Lower lobe of right lung (tissue), 2 donors: Measurements from ENCODE around the gene MYLK. TPM values are rescaled to one million over a fixed set of nuclear protein-coding genes. Genes with fewer than 3 reads are reported as not detected.
A peak's percentile ranks its signal among the peaks of the same experiment; 100 is the strongest.

Source experiments
- ATAC-seq, 2 donors: fragments of 200-7000 bp; cut with Tn5 transposase; one replicate each; pipeline ENCODE4 v1.9.1; 2020 to 2022; ENCODE audit warnings: mild to moderate bottlenecking in 2 of 2, moderate library complexity in 2 of 2
- DNase-seq: peaks from one replicate; pipeline ENCODE4 v3.0.0-alpha.2; 2020
- H3K27ac ChIP-seq: fragments of 200-600 bp; one replicate; pipeline ENCODE4 v1.8.0; 2022
- H3K27me3 ChIP-seq: fragments of 200-600 bp; one replicate; pipeline ENCODE4 v1.8.0; 2022; ENCODE audit warnings: low read depth
- H3K36me3 ChIP-seq: fragments of 200-600 bp; one replicate; pipeline ENCODE4 v1.8.0; 2022; ENCODE audit warnings: mild to moderate bottlenecking
- H3K4me1 ChIP-seq: fragments of 200-600 bp; one replicate; pipeline ENCODE4 v1.8.0; 2022
- H3K4me3 ChIP-seq: fragments of 200-600 bp; one replicate; pipeline ENCODE4 v1.8.0; 2022; ENCODE audit warnings: mild to moderate bottlenecking
- H3K9me3 ChIP-seq: fragments of 200-600 bp; one replicate; pipeline ENCODE4 v1.8.0; 2022
- CTCF ChIP-seq: fragments of 200-600 bp; IDR thresholded peaks from one replicate; pipeline ENCODE4 v1.8.0; 2022; ENCODE audit warnings: antibody characterized with exemption, mild to moderate bottlenecking
- intact Hi-C: fragments of 100-400 bp; cut with DNase I; formaldehyde crosslinking; loops from one replicate; pipeline ENCODE4 v1.11.0; 2022
- total RNA-seq: library from RNA; stranded (reverse); fragmentation: NEBNext Ultra II Directional; extraction: Animal tissue kit (Norgen Biotek cat#: 25700); gene quantifications from one replicate; pipeline ENCODE4 v1.2.1, GENCODE V29; 2021
- donor health status: DM: no; HTN: yes; CAD: no; lungs with severe emphysema.

Gene MYLK
- total RNA-seq, 1 donor from 2014 or later = 156 TPM

GRCh38 chr3:123693584-123694190, 190.4 kb downstream of the MYLK start:
- ATAC-seq = peak in 1 of 2 donors; percentile 45
- Histone ChIP-seq H3K9me3 (no peaks in the 10 kb centered on the region), H3K36me3 (peaks cover 18% of the 10 kb centered on the region), H3K27me3 (no peaks in the 10 kb centered on the region), H3K4me3 (no peak overlapping the region), H3K4me1 (peaks cover 73% of the 10 kb centered on the region), H3K27ac (peak overlapping the region; percentile 78)
- TF ChIP-seq CTCF = no peak
- intact Hi-C loops = no loop called here
- DNase-seq = no peak

DNA sequence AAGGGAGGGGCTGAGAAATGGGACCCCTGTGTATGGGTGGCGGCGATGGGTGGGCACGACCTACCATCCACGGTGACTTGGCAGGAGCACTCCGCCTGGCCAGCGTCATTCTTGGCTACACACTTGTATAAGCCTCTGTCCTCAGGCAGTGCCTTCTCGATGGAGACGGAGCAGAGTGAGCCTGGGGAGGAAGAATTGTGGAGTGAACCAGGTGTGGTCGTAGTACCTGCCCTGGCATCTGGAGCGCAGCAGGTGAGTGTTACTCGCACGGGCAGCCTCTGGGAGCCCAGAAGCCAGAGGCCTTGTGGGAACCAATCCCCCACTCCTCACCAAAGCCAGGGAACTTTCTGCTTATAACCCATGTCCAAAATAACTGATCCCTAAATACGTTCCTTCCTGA, 191.5 kb downstream of the MYLK start:
- intact Hi-C loops = no loop called here
- Histone ChIP-seq H3K27me3 (no peaks in the 10 kb centered on the region), H3K4me3 (no peak overlapping the region), H3K27ac (peak overlapping the region; percentile 78), H3K4me1 (peaks cover 80% of the 10 kb centered on the region), H3K9me3 (no peaks in the 10 kb centered on the region), H3K36me3 (peaks cover 18% of the 10 kb centered on the region)
- DNase-seq = no peak
- no peak for TF ChIP-seq CTCF
- no peak for ATAC-seq

DNA sequence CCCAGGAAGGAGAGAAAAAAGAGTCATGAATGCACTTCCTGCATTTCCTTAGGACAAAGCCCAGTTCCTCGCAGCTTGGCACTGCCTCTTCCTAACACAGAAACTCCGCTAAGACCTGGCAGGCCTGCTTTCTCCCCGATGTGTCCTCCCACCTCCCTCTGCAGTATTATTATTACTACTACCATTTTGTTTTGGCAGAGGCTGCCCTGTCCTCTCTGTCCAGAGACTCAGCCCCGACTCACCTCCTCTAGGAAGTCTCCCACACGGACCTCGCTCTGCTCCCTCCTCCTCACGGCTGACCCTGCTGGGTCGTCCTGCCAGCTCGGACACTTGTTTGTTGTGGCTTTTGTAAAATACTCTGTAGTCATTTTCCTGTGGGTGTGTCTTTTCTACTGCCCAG, 192.1 kb downstream of the MYLK start:
- Histone ChIP-seq H3K9me3 (no peaks in the 10 kb centered on the region), H3K4me1 (peaks cover 79% of the 10 kb centered on the region), H3K27me3 (no peaks in the 10 kb centered on the region), H3K4me3 (peak overlapping the region; percentile 34), H3K27ac (peak overlapping the region; percentile 78), H3K36me3 (peaks cover 18% of the 10 kb centered on the region)
- no peak for TF ChIP-seq CTCF
- DNase-seq = no peak
- ATAC-seq = no peak
- intact Hi-C loops = no loop called here

DNA sequence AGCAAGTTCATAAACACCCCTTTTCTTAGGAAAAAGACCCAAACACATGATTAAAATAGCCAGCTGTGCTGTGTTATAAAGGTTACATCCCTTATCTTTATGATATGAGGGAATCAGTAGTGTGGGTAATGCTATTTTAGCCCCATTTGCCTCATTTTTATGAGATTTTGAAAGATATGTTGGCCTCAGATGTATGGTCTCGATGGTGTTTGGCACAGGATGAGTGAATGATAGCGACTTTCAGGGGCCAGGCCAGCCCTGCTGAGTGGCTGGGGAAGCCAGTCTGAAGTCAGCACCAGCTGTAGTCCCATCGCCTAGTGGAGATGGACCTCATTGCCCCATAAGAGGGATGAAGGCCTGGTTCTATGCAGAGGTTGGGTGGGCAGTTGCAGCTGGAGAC, 194.3 kb downstream of the MYLK start:
- Histone ChIP-seq H3K4me1 (peaks cover 57% of the 10 kb centered on the region), H3K9me3 (no peaks in the 10 kb centered on the region), H3K36me3 (peaks cover 24% of the 10 kb centered on the region), H3K27me3 (no peaks in the 10 kb centered on the region), H3K4me3 (no peak overlapping the region), H3K27ac (no peak overlapping the region)
- ATAC-seq (no peak), DNase-seq (no peak)
- intact Hi-C loops = no loop called here
- no peak for TF ChIP-seq CTCF

DNA sequence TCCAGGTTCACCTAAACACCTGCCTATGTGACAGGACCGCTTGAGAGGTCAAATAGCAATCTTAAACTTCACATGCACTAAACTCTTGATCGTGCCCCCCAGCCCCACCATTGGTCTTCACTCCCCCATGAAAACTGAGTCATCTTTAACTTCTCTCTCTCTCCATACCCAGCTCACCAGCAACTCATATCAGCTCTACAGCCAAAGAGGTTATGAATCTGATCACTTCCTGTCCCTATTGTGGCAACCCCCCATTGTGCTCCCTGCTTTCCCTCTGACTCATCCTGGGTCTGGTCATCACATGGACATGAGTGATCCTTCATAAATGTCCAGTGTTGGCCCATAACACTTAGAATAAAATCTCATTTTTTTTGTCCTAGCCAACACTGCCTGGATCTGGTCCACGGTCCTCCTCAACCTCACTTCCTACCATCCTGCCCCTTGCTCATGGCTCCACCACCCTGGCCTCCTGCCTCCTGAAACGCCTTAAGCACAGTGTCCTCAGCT, 195.8 kb downstream of the MYLK start:
- Histone ChIP-seq H3K4me3 (no peak overlapping the region), H3K4me1 (peaks cover 46% of the 10 kb centered on the region), H3K36me3 (peaks cover 32% of the 10 kb centered on the region), H3K27ac (peak overlapping the region; percentile 36), H3K27me3 (no peaks in the 10 kb centered on the region), H3K9me3 (no peaks in the 10 kb centered on the region)
- intact Hi-C loops = no loop called here
- no peak for TF ChIP-seq CTCF
- DNase-seq (no peak), ATAC-seq (peak; percentile 5 to 32)
